SK-N-SH treated with all-trans-retinoic acid at 6 μM for 48 hours (cell line): ENCODE data around the gene KLF13.

Experiments used
- CSDC2 ChIP-seq: fragments of 250-450 bp; sonication (Bioruptor Pico); IDR thresholded peaks from 2 replicates; pipeline ENCODE4 v1.5.0; 2020; ENCODE audit warnings: mild to moderate bottlenecking, moderate library complexity
- TCF4 ChIP-seq: fragments of 250-450 bp; sonication (Bioruptor Pico); IDR thresholded peaks from 2 replicates; pipeline ENCODE4 v1.8.0; 2021; ENCODE audit warnings: mild to moderate bottlenecking, moderate library complexity, borderline replicate concordance
- TSHZ2 ChIP-seq: fragments of 250-450 bp; sonication (Bioruptor Pico); IDR thresholded peaks from 2 replicates; pipeline ENCODE4 v1.5.0; 2020; ENCODE audit warnings: mild to moderate bottlenecking, moderate library complexity
- TF ChIP-seq, protein P1 (sequence below): fragments of 250-450 bp; sonication (Bioruptor Pico); IDR thresholded peaks from 2 replicates; pipeline ENCODE4 v1.8.0; 2020; ENCODE audit warnings: mild to moderate bottlenecking, moderate library complexity, borderline replicate concordance

DNA sequence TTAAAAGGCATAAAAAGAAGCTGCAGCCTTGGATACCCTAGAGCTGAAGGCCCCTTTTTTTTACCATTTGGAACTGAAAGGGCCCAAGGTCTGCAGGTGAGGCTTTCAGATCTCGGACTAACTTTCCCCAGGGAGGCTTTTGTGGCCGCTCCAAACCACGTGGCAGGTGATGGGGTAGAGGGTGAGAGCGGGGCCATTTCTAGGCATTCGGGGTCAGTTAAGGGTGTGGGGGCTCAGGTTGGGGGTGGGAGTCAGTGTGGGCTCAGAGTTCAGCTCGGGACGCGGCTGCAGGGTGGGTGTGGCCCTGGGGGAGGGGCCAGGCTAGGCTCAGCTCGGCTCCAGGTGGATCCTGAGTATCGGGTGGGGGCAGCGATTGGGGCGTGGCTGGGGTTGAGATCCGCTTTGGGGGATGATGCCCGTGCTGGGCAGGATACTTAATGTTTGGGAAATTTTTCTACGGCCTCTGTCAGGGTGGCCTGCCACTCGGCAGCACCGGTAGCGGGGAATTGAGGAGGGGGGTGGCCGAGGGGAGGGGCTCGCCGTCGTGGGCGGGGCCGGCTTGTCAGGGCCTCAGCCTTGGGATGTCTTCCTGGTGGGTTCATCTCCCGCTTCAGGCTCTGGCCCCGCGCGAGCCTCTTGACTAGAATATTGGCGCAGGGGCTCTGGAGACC lies 2.5 kb downstream of the KLF13 start:
- TF ChIP-seq, protein P1, sequence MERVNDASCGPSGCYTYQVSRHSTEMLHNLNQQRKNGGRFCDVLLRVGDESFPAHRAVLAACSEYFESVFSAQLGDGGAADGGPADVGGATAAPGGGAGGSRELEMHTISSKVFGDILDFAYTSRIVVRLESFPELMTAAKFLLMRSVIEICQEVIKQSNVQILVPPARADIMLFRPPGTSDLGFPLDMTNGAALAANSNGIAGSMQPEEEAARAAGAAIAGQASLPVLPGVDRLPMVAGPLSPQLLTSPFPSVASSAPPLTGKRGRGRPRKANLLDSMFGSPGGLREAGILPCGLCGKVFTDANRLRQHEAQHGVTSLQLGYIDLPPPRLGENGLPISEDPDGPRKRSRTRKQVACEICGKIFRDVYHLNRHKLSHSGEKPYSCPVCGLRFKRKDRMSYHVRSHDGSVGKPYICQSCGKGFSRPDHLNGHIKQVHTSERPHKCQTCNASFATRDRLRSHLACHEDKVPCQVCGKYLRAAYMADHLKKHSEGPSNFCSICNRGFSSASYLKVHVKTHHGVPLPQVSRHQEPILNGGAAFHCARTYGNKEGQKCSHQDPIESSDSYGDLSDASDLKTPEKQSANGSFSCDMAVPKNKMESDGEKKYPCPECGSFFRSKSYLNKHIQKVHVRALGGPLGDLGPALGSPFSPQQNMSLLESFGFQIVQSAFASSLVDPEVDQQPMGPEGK (CRISPR knock-in tag): no peak
- no peak for TF ChIP-seq CSDC2 (CRISPR knock-in tag)
- TF ChIP-seq TSHZ2 (CRISPR knock-in tag): no peak
- no peak for TF ChIP-seq TCF4 (CRISPR knock-in tag)
